Measurements from ENCODE around the gene ODAD3. TPM values are rescaled to one million over a fixed set of nuclear protein-coding genes. Genes with fewer than 3 reads are reported as not detected.

ODAD3 gene
- total and polyA plus RNA-seq, 10 of the 15 experiments (the other 5 are each of a cell fraction or from before 2014, with no cell fraction given): 0.11 to 0.39 (median 0.28) TPM; not detected in 7

GRCh38 chr19:11377756-11378155 lies 57.2 kb downstream of the ODAD3 start (continued):
- TF ChIP-seq NFIC (IDR thresholded peaks at IDR 0.05; ENCODE audit: low read depth, low read length) (no peak), CEBPB (IDR thresholded peaks at IDR 0.05; ENCODE audit: borderline replicate concordance in 1 of 2, low read depth in 2 of 2, low read length in 2 of 2) (no peak)
- TF ChIP-seq, protein P1, sequence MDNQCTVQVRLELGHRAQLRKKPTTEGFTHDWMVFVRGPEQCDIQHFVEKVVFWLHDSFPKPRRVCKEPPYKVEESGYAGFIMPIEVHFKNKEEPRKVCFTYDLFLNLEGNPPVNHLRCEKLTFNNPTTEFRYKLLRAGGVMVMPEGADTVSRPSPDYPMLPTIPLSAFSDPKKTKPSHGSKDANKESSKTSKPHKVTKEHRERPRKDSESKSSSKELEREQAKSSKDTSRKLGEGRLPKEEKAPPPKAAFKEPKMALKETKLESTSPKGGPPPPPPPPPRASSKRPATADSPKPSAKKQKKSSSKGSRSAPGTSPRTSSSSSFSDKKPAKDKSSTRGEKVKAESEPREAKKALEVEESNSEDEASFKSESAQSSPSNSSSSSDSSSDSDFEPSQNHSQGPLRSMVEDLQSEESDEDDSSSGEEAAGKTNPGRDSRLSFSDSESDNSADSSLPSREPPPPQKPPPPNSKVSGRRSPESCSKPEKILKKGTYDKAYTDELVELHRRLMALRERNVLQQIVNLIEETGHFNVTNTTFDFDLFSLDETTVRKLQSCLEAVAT (IDR thresholded peaks at IDR 0.05): no peak

DNA sequence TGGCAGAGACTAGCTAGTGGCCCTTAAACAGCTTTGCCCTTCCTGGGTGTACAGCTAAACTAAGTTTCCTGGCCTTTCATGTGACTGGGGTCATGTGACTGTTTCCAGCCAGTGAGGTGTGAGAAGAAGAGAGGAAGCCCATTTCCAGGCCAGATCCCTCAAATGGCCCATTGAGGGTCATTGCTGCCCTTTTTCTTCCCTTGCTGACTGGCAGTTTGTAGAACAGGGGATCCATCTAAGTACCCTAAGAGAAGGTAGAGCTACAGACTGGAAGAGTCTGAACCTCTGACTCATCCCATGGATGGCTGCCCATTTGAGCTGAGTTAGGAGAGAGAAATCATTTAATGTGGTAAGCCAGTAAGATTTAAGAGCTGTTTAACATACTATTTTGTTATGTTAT lies 57.7 kb downstream of the ODAD3 start:
- ChIA-PET SMC1A (ENCODE audit: uncharacterized antibody, unreplicated experiment) (interaction anchor here (0.6 to 6.1 kb wide), 13 partner anchors 9 to 211 kb away, joined by 3 to 40 read pairs (median 4); partner anchors contain the start of genes ANGPTL8, CCDC159, TMEM205 and TSPAN16), RAD21 (ENCODE audit: unreplicated experiment) (interaction anchor here (0.7 to 5.2 kb wide), 19 partner anchors 9 to 1346 kb away, joined by 3 to 36 read pairs (median 3); partner anchors contain the start of genes CCDC159, ECSIT, ELOF1 and TMEM205), CTCF (interaction anchor here (0.5 to 5.6 kb wide), 26 partner anchors 13 to 956 kb away, joined by 3 to 62 read pairs (median 4); partner anchors contain the start of genes CCDC159, ODAD3, PRKCSH and RAB3D), POLR2A (interaction anchor here (0.5 to 4.8 kb wide), 9 partner anchors 9 to 181 kb away, joined by 3 to 48 read pairs (median 3); partner anchors contain the start of genes CCDC159, ELOF1, ODAD3 and RAB3D)
- no peak for FAIRE-seq
- Histone ChIP-seq H3K27ac (ENCODE audit: control insufficient read depth, insufficient read depth) (peak overlapping the region; percentile 63), H3K36me3 (ENCODE audit: control insufficient read depth in 2 of 2, insufficient read depth in 2 of 2, low read length in 1 of 2) (no peaks in the 10 kb centered on the region), H3K79me2 (ENCODE audit: control insufficient read depth, insufficient read depth, low read length) (peaks cover 10% of the 10 kb centered on the region), H3K4me3 (no peak overlapping the region), H3K27me3 (replicated peaks in 1 of 2; ENCODE audit: control insufficient read depth in 2 of 2, insufficient read depth in 2 of 2, low read length in 1 of 2) (no peaks in the 10 kb centered on the region), H3K4me2 (ENCODE audit: control insufficient read depth, insufficient read depth) (peak overlapping the region; percentile 97), H3K4me1 (ENCODE audit: control insufficient read depth, insufficient read depth, low read length) (peaks cover 28% of the 10 kb centered on the region), H2AFZ (ENCODE audit: control insufficient read depth, low read depth, low read length) (peak overlapping the region; percentile 82), H3K9ac (ENCODE audit: control insufficient read depth, insufficient read depth, low read length) (no peak overlapping the region), H4K20me1 (ENCODE audit: control insufficient read depth, insufficient read depth) (no peaks in the 10 kb centered on the region), H3K9me3 (replicated peaks; ENCODE audit: control insufficient read depth, insufficient read depth, low read length) (no peaks in the 10 kb centered on the region)
- BruUV-seq (replicated peaks): no TSS peak
- in situ Hi-C loops (cut with MboI): no loop called here
- no peak for DNase-seq (ENCODE audit: low read depth, low spot score)
- ATAC-seq: no peak
- intact Hi-C loops (cut with micrococcal nuclease; ENCODE audit: unreplicated experiment): no loop called here
- TF ChIP-seq RELB (IDR thresholded peaks at IDR 0.05; ENCODE audit: low read depth): peak; percentile 68; the same call in 1 of the 2 replicates
- TF ChIP-seq FOS (IDR thresholded peaks at IDR 0.05; ENCODE audit: borderline replicate concordance, extremely low read depth, insufficient read length): peak; percentile 34
- TF ChIP-seq RBBP5 (conservative IDR thresholded peaks at IDR 0.05): no peak
- 0 out of 2 replicates have a peak, but pooled peaks have one; percentile 15 for TF ChIP-seq YY1 (IDR thresholded peaks at IDR 0.05; ENCODE audit: low read depth, low read length)
- TF ChIP-seq SIN3A (IDR thresholded peaks at IDR 0.05; ENCODE audit: low read depth, low read length): peak; percentile 65; the same call in 1 of the 2 replicates
- peak; percentile 70; the same call in 1 of the 2 replicates for TF ChIP-seq ZNF687 (IDR thresholded peaks at IDR 0.05)
- TF ChIP-seq HDGF (IDR thresholded peaks at IDR 0.05): peak; percentile 84; the same call in 1 of the 2 replicates
- peak; percentile 99 for TF ChIP-seq RAD51 (IDR thresholded peaks at IDR 0.05)
- TF ChIP-seq RUNX3 (IDR thresholded peaks at IDR 0.05; ENCODE audit: low read length): peak; percentile 42
- TF ChIP-seq, protein P2, sequence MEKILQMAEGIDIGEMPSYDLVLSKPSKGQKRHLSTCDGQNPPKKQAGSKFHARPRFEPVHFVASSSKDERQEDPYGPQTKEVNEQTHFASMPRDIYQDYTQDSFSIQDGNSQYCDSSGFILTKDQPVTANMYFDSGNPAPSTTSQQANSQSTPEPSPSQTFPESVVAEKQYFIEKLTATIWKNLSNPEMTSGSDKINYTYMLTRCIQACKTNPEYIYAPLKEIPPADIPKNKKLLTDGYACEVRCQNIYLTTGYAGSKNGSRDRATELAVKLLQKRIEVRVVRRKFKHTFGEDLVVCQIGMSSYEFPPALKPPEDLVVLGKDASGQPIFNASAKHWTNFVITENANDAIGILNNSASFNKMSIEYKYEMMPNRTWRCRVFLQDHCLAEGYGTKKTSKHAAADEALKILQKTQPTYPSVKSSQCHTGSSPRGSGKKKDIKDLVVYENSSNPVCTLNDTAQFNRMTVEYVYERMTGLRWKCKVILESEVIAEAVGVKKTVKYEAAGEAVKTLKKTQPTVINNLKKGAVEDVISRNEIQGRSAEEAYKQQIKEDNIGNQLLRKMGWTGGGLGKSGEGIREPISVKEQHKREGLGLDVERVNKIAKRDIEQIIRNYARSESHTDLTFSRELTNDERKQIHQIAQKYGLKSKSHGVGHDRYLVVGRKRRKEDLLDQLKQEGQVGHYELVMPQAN (conservative IDR thresholded peaks at IDR 0.05): 0 out of 2 replicates have a peak, but pooled peaks have one; percentile 35

All from GM12878 (cell line).